OCI-LY1 (cell line): ENCODE results near the gene PTPRE.

Experiments
- H2AFZ ChIP-seq: fragments of 200-600 bp; sonication (generic), shearing (Covaris generic); 2 replicates; pipeline ENCODE4 v1.6.0; 2014; ENCODE audit warnings: antibody characterized with exemption, mild to moderate bottlenecking, low read length
- H3F3A ChIP-seq: fragments of 200-600 bp; sonication (generic), shearing (Covaris generic); 2 replicates; pipeline ENCODE4 v1.6.0; 2014; ENCODE audit warnings: mild to moderate bottlenecking, antibody characterized with exemption, low read length, moderate library complexity; ENCODE audit not compliant: insufficient read depth
- H3K27ac ChIP-seq: fragments of 200-600 bp; sonication (generic); 2 replicates; pipeline ENCODE4 v1.5.1; 2014; ENCODE audit warnings: low read length, mixed run types, mild to moderate bottlenecking, low read depth; ENCODE audit not compliant: poor library complexity, severe bottlenecking
- H3K27me3 ChIP-seq: fragments of 200-600 bp; sonication (generic); 2 replicates; pipeline ENCODE4 v1.6.0; 2014; ENCODE audit warnings: antibody characterized with exemption, mild to moderate bottlenecking, low read length, moderate library complexity; ENCODE audit not compliant: insufficient read depth
- H3K36me3 ChIP-seq: fragments of 200-600 bp; sonication (generic); 2 replicates; pipeline ENCODE4 v1.6.1; 2014; ENCODE audit warnings: mild to moderate bottlenecking, antibody characterized with exemption, low read length, moderate library complexity, mixed read lengths; ENCODE audit not compliant: insufficient read depth
- H3K4me1 ChIP-seq: fragments of 200-600 bp; sonication (generic); 2 replicates; pipeline ENCODE4 v1.5.1; 2014; ENCODE audit warnings: mild to moderate bottlenecking, low read length, moderate library complexity; ENCODE audit not compliant: insufficient read depth, severe bottlenecking
- H3K4me2 ChIP-seq: fragments of 200-600 bp; sonication (generic), shearing (Covaris generic); 2 replicates; pipeline ENCODE4 v1.6.1; 2014; ENCODE audit warnings: low read length
- H3K4me3 ChIP-seq: fragments of 200-600 bp; sonication (generic); 2 replicates; pipeline ENCODE4 v1.5.1; 2014; ENCODE audit warnings: low read length, low read depth, mild to moderate bottlenecking, mixed read lengths; ENCODE audit not compliant: poor library complexity, severe bottlenecking
- H3K79me2 ChIP-seq: fragments of 200-600 bp; shearing (Covaris generic); 2 replicates; pipeline ENCODE4 v1.6.1; 2016; ENCODE audit warnings: mixed run types, low read length, mixed read lengths; ENCODE audit not compliant: insufficient read depth
- H3K9ac ChIP-seq: fragments of 200-600 bp; sonication (generic), shearing (Covaris generic); 2 replicates; pipeline ENCODE4 v1.6.1; 2014; ENCODE audit warnings: mild to moderate bottlenecking, low read length, mixed read lengths
- H3K9me2 ChIP-seq: fragments of 200-600 bp; sonication (generic), shearing (Covaris generic); 2 replicates; pipeline ENCODE4 v1.6.1; 2014; ENCODE audit warnings: low read depth, mild to moderate bottlenecking, low read length, mixed read lengths
- H3K9me3 ChIP-seq: fragments of 200-600 bp; shearing (Covaris generic); 2 replicates; pipeline ENCODE4 v1.6.1; 2014; ENCODE audit warnings: low read length, mixed read lengths
- H4K20me1 ChIP-seq: fragments of 200-600 bp; sonication (generic), shearing (Covaris generic); 2 replicates; pipeline ENCODE4 v1.6.0; 2016; ENCODE audit warnings: mild to moderate bottlenecking, low read length; ENCODE audit not compliant: insufficient read depth
- EZH2 ChIP-seq: fragments of 200-600 bp; sonication (generic), shearing (Covaris generic); IDR thresholded peaks from 2 replicates; pipeline ENCODE4 v1.8.0; 2017; ENCODE audit warnings: borderline replicate concordance, mixed run types, mild to moderate bottlenecking, antibody characterized with exemption, low read length, moderate library complexity, mixed read lengths
- TF ChIP-seq, protein P1 (sequence below): fragments of 200-600 bp; sonication (generic), shearing (Covaris generic); IDR thresholded peaks from 2 replicates; pipeline ENCODE4 v1.5.1; 2017; ENCODE audit warnings: mild to moderate bottlenecking, antibody characterized with exemption, low read length, moderate library complexity, mixed read lengths

The PTPRE gene

DNA sequence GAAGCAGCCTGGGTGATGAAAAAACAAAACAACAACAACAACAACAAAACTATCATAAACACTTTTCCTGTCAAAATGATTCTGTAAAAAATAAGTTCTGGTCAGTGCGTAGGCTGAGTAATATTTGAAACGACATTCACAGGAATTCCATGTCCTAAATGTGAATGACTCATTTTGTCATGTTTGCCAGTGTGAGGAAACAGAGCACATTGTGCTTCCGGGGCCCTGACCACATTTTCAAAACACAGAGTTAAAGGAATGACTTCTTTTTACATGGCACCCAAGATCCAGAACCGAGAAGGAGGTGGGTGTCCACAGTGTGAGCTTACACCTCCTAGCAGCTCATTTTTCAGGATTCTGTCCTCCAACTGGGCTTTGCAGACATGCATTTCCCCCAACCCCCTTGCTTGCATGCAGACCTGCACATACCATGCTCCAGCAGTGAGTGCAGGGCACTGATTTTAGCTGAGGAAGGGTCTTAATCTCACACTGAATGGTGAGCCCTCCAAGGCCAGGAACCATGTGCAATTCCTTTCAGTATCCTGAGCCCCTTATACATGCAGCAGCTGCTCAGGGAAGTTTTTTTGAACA is 17.2 kb upstream of the PTPRE start:
- no peak overlapping the region for H3K4me3 ChIP-seq
- H3K4me1 ChIP-seq, result no peaks in the 10 kb centered on the region
- H3K79me2 ChIP-seq, result no peaks in the 10 kb centered on the region
- H3F3A ChIP-seq, result no peaks in the 10 kb centered on the region
- no peaks in the 10 kb centered on the region for H3K9me3 ChIP-seq
- no peaks in the 10 kb centered on the region for H3K36me3 ChIP-seq
- no peaks in the 10 kb centered on the region for H3K9me2 ChIP-seq
- H3K27me3 ChIP-seq, result 0 out of 2 replicates have a peak, but pooled peaks cover 3% of the 10 kb centered on the region
- no peak overlapping the region for H3K4me2 ChIP-seq
- H3K27ac ChIP-seq, result no peak overlapping the region
- H2AFZ ChIP-seq, result no peak overlapping the region
- H3K9ac ChIP-seq, result no peak overlapping the region
- TF ChIP-seq EZH2, result no peak
- TF ChIP-seq, protein P1, sequence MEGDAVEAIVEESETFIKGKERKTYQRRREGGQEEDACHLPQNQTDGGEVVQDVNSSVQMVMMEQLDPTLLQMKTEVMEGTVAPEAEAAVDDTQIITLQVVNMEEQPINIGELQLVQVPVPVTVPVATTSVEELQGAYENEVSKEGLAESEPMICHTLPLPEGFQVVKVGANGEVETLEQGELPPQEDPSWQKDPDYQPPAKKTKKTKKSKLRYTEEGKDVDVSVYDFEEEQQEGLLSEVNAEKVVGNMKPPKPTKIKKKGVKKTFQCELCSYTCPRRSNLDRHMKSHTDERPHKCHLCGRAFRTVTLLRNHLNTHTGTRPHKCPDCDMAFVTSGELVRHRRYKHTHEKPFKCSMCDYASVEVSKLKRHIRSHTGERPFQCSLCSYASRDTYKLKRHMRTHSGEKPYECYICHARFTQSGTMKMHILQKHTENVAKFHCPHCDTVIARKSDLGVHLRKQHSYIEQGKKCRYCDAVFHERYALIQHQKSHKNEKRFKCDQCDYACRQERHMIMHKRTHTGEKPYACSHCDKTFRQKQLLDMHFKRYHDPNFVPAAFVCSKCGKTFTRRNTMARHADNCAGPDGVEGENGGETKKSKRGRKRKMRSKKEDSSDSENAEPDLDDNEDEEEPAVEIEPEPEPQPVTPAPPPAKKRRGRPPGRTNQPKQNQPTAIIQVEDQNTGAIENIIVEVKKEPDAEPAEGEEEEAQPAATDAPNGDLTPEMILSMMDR, result no peak
- no peaks in the 10 kb centered on the region for H4K20me1 ChIP-seq

DNA sequence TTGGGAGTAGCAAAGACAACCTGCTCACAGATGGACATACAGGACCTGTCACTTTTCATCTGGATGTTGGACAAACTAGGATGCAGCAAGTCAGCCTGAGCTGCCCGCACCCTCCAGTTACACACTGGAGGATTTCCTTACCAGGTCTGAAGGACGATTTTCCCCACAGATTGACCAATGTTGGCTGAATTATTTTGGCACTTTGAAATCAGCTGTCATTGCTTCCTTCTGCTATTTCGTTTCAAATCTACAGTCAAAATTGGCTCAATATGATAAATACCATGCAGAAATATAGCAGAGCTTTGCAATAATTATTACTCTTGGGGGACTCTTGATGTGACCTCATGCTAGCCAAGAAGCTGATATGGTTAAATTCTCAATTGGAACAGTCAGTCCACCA is 16.7 kb upstream of the PTPRE start:
- Histone ChIP-seq H3K4me1 (no peaks in the 10 kb centered on the region), H3K9me3 (no peaks in the 10 kb centered on the region), H3K27me3 (0 out of 2 replicates have a peak, but pooled peaks cover 3% of the 10 kb centered on the region), H3K9ac (no peak overlapping the region), H2AFZ (no peak overlapping the region), H3K79me2 (no peaks in the 10 kb centered on the region), H3K4me2 (no peak overlapping the region), H4K20me1 (no peaks in the 10 kb centered on the region), H3F3A (no peaks in the 10 kb centered on the region), H3K4me3 (no peak overlapping the region), H3K36me3 (no peaks in the 10 kb centered on the region), H3K9me2 (no peaks in the 10 kb centered on the region), H3K27ac (no peak overlapping the region)
- TF ChIP-seq, protein P1, result no peak
- TF ChIP-seq EZH2, result no peak

DNA sequence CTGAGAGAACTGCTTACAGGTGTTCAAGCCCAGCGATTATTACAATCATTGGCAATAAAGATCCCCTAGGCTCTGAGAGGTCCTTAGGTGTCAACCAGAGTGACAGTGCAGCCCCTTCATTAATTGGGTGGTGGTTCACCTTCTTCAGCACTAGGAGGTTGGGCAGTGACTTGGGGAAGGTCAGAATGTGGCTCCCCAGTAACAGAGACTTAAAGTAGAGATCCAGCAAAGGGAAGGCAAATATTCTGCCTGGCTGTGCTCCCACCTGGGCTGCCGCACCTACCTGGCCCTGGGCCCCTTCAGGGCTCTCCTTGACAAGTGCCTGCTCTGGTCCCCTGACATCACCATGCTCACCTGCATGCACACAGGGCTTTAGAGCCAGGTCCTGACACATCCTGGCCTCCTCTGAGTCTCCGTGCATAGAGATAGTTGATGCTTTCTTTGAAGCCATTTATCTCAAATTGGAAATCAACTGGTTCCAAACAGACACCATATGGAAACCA is 16.0 kb upstream of the PTPRE start:
- no peaks in the 10 kb centered on the region for H4K20me1 ChIP-seq
- H3K4me2 ChIP-seq, result no peak overlapping the region
- H3K9me2 ChIP-seq, result no peaks in the 10 kb centered on the region
- H3K9ac ChIP-seq, result no peak overlapping the region
- TF ChIP-seq, protein P1, result no peak
- no peak for TF ChIP-seq EZH2
- no peaks in the 10 kb centered on the region for H3K4me1 ChIP-seq
- no peaks in the 10 kb centered on the region for H3K79me2 ChIP-seq
- no peak overlapping the region for H3K27ac ChIP-seq
- H3K9me3 ChIP-seq, result no peaks in the 10 kb centered on the region
- H2AFZ ChIP-seq, result no peak overlapping the region
- H3K36me3 ChIP-seq, result no peaks in the 10 kb centered on the region
- no peaks in the 10 kb centered on the region for H3F3A ChIP-seq
- 0 out of 2 replicates have a peak, but pooled peaks cover 3% of the 10 kb centered on the region for H3K27me3 ChIP-seq
- H3K4me3 ChIP-seq, result no peak overlapping the region
